Bronchial epithelial cell (primary cell): ENCODE measurements around the gene CCDC134. TPM values are rescaled to one million over a fixed set of nuclear protein-coding genes. Genes with fewer than 3 reads are reported as not detected.
A peak's percentile ranks its signal among the peaks of the same experiment; 100 is the strongest.
"Not testable (repeated sequence)": the region's sequence is repeated elsewhere in the genome, so short reads cannot be mapped to it uniquely, and the experiment has no call there.

Experiments
- DNase-seq: peaks from one replicate; pipeline ENCODE4 v3.0.0-alpha.2; 2010; ENCODE audit warnings: low read depth
- FAIRE-seq: peaks from 2 replicates; lab custom pipeline; 2011; peaks lifted over from hg19 to GRCh38; lab: Jason Lieb, UNC
- H3K27me3 ChIP-seq: 2 replicates; pipeline ENCODE4 v1.5.1; 2011; ENCODE audit warnings: low read length; ENCODE audit not compliant: control insufficient read depth, insufficient read depth
- H3K36me3 ChIP-seq: 2 replicates; pipeline ENCODE4 v1.5.1; 2011; ENCODE audit warnings: low read length; ENCODE audit not compliant: control insufficient read depth, insufficient read depth
- H3K4me3 ChIP-seq: 2 replicates; pipeline ENCODE4 v1.5.1; 2011; ENCODE audit warnings: mild to moderate bottlenecking, low read depth, low read length, control low read depth
- total RNA-seq: library from RNA; depleted of rRNA; stranded (reverse); fragments of >200 nt; gene quantifications from 2 replicates; pipeline ENCODE4 v1.2.1, GENCODE V29; 2014
- TF ChIP-seq, protein P1 (sequence below): IDR thresholded peaks from 2 replicates; pipeline ENCODE4 v1.5.1; 2011; ENCODE audit warnings: mild to moderate bottlenecking, moderate library complexity, low read length, control low read depth, inconsistent platforms; ENCODE audit not compliant: insufficient read depth, severe bottlenecking

Gene CCDC134
- total RNA-seq, 1 donor from 2014 or later = 6.1 TPM

DNA sequence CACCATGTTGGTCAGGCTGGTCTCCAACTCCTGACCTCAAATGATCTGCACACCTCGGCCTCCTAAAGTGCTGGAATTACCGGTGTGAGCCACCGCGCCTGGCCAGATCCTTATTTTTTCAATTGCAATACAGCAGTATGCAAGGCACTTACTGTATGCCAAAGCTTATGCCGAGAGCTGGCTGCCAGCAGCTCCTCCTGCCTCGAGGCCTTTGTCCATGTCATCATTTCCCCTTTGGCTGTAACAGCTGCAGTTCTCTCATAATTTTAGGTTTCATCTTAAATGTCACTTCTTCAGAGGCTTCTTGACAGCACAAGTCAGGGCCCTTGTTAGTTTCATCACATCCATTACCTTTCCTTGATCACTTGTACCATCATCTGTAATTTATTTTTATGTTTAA, 30.9 kb downstream of the CCDC134 start:
- H3K36me3 ChIP-seq = peaks cover 1% of the 10 kb centered on the region
- FAIRE-seq = no peak
- H3K27me3 ChIP-seq = no peaks in the 10 kb centered on the region
- no peak for DNase-seq
- H3K4me3 ChIP-seq = no peak overlapping the region
- TF ChIP-seq, protein P1, sequence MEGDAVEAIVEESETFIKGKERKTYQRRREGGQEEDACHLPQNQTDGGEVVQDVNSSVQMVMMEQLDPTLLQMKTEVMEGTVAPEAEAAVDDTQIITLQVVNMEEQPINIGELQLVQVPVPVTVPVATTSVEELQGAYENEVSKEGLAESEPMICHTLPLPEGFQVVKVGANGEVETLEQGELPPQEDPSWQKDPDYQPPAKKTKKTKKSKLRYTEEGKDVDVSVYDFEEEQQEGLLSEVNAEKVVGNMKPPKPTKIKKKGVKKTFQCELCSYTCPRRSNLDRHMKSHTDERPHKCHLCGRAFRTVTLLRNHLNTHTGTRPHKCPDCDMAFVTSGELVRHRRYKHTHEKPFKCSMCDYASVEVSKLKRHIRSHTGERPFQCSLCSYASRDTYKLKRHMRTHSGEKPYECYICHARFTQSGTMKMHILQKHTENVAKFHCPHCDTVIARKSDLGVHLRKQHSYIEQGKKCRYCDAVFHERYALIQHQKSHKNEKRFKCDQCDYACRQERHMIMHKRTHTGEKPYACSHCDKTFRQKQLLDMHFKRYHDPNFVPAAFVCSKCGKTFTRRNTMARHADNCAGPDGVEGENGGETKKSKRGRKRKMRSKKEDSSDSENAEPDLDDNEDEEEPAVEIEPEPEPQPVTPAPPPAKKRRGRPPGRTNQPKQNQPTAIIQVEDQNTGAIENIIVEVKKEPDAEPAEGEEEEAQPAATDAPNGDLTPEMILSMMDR = no peak

DNA sequence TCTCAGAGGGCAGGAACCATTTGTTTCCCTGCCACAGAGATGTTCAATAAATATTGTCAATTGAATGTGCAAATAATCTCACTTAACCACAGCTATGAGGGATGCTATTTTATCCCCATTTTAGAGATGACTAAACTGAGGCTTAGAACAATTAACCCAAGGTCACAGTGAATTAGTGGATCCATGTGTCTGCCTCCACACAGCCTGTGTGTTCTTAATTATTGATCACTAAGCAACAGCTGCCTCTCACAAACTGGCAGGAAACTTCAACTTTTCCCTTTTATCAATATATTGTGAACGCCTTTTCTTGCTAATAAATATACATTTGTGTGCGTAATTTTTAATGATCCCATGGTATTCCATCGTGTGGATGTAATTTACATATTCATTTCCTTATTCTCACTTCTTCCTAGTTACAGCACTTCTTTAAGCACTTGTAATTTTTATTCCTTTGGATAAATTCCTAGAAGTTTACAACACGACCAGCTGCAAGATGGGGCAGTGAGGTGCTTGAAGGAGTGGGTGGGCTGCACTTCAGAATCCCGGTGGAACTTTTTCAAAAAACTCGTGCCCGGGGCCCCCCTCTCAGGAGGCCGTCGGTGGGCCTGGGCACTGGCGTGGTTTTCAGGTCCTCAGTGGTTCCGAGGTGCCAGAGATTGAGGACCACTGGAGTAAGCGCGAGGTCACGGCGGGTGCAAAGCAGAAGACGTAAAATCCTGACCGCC, 31.5 kb downstream of the CCDC134 start:
- TF ChIP-seq, protein P1 = no peak
- peak overlapping the region; percentile 91 for H3K4me3 ChIP-seq
- peaks cover 3% of the 10 kb centered on the region for H3K36me3 ChIP-seq
- DNase-seq (no peak), FAIRE-seq (no peak)
- H3K27me3 ChIP-seq = no peaks in the 10 kb centered on the region

DNA sequence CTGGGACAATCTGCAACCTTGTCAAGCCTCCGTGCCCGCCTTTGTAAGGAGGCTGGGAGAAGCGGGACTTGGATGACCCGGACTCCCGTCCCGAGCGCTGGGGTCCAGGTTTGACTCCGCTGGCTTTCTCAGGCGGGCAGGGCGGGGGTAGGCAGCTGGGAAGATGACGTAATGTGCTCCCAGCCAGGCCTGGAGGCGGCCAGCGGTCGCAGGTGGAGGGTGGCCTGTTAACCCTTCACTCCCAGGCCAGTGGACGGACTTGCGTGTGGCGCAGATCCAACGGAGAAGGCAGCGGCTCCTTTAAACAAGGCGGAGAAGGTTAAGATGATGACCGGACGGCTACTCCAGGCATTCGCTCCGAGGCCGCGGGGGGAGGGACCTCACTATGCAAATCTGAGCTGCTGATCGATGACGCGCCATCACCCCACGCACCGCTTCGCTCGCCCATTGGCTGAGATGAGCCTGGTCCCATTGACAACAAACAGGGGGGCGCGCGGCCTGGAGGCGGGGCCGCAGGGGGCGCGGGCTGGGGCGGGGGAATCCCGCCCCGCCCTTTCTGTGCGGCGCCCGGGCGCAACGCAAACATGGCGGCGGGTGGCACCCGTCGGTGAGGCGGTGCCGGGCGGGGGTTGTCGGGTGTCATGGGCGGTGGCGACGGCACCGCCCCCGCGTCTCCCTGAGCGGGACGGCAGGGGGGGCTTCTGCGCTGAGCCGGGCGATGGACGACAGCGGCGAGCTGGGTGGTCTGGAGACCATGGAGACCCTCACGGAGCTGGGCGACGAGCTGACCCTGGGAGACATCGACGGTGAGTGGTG, 32.3 kb downstream of the CCDC134 start, which contains the start of gene SREBF2:
SREBF2 (plus strand) TSS at position 553 of the 816 bp plus-strand sequence; CDS start at position 719, 166 bp downstream.
- Histone ChIP-seq H3K36me3 (peaks cover 3% of the 10 kb centered on the region), H3K4me3 (peak within 1 kb of the TSS; percentile 91), H3K27me3 (no peaks in the 10 kb centered on the region)
- DNase-seq (peak; percentile 98), FAIRE-seq (peak; percentile 60)
- TF ChIP-seq, protein P1 = peak; percentile 15

DNA sequence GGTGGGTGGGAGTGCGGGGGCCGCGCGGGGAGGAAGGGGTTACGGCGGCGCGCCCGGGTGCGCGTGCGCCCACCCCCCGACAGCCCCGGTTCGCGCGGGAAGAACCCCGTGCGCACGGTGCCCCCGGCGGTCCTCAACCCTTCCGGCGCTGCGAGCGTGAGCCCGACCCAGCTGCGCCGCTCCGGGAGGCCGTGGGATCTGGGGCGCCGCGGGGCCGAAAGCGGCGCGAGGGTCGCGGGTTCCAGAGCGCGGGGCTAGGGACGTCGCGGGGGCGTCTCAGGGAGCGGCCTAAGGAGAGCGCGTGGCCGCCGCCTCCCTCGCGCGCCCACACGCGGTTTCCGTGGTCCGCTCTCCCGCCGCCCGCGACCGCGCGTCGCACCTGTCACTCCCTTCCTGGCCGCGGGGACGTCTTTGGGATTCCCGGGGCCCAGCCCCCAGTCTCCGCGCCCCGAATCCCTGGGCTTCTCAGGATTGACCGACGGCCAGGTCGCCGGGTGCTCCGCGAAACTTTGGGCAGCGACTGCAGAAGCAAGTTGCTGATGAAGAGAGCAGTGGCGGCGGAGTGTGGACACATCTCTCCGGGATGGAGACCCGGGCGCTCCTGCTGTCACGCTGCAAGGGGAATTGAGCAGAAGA, 33.0 kb downstream of the CCDC134 start:
- TF ChIP-seq, protein P1 = no peak
- Histone ChIP-seq H3K4me3 (peak overlapping the region; percentile 91), H3K36me3 (peaks cover 3% of the 10 kb centered on the region), H3K27me3 (no peaks in the 10 kb centered on the region)
- FAIRE-seq (no peak), DNase-seq (no peak)

DNA sequence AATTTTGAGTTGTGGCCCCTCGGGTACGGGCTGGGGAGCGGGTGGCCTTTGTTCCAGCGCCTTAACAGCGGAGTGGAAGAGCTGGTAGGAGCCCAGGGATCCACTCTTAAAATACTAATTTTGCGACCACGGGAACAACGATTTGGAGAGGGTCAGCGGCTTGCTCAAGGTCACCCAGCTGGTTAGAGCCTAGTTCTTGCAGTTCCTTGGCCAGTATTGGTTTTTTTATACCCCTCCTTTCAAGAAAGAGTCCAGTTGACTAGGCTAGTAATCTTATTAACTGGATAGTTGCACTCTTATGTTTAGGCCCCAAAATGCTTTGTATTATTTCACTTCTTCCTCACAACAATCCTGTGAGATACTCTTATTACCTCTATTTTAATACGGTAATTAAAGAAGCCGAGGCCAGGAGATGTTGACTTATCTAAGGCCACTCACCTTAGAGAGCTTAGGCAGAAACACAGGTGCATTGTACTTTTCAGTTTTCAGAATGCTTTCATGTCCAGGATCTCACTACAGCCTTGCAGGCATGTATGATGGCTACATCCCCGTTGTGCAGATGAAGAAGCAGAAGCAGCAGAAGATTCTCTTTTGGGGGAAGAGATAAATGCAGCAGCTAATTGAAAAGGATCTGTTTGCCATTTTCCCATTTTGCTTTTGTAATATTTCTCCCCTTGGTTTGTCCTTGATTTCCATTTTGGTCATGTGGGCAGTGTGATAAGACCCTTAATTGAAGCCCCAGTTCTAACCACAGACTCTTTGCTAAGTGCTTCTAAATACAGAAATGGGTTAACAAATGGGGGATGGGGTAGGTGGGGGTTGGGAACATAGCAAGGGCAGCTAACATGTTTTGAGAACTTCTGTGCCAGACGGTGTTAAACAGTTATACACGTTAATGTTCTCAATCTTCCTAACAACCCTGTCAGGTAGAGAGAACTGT, 33.8 kb downstream of the CCDC134 start:
- DNase-seq (no peak), FAIRE-seq (no peak)
- Histone ChIP-seq H3K36me3 (peaks cover 3% of the 10 kb centered on the region), H3K27me3 (no peaks in the 10 kb centered on the region), H3K4me3 (peak overlapping the region; percentile 91)
- TF ChIP-seq, protein P1 = no peak

DNA sequence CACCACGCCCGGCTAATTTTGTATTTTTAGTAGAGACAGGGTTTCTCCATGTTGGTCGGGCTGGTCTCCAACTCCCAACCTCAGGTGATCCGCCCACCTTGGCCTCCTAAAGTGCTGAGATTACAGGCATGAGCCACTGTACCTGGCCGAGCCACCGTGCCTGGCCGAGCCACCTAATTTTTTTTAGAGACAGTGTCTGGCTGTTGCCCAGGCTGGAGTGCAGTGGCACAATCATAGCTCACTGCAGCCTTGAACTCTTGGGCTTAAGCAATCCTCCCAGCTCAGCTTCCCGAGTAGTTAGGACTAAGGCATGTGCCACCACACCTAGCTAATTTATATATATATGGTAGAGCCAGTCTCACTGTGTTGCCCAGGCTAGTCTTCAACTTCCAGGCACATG, 35.0 kb downstream of the CCDC134 start:
- FAIRE-seq, H3K4me3 ChIP-seq, DNase-seq, H3K27me3 ChIP-seq, H3K36me3 ChIP-seq: not testable (repeated sequence)
